Measurements from ENCODE around the gene CRYL1.
"Not testable (repeated sequence)": the region's sequence is repeated elsewhere in the genome, so short reads cannot be mapped to it uniquely, and the experiment has no call there.

CRYL1 gene

GRCh38 chr13:20448470-20448869 is 77.2 kb downstream of the CRYL1 start:
- no peak for DNase-seq (ENCODE audit: low read depth)

GRCh38 chr13:20446900-20447299 is 78.8 kb downstream of the CRYL1 start:
- no peak for DNase-seq (ENCODE audit: low read depth)

GRCh38 chr13:20446405-20446804 is 79.3 kb downstream of the CRYL1 start:
- DNase-seq (ENCODE audit: low read depth) = no peak

- DNase-seq (ENCODE audit: low read depth) = no peak
Measured at GRCh38 chr13:20442798-20443381, 82.8 kb downstream of the CRYL1 start.

- no peak for DNase-seq (ENCODE audit: low read depth)
Measured at GRCh38 chr13:20442375-20442774, 83.3 kb downstream of the CRYL1 start.

- DNase-seq (ENCODE audit: low read depth) = no peak
Measured at GRCh38 chr13:20441879-20442278, 83.8 kb downstream of the CRYL1 start.

- DNase-seq (ENCODE audit: low read depth) = no peak
Measured at GRCh38 chr13:20441056-20441455, 84.6 kb downstream of the CRYL1 start.

GRCh38 chr13:20439261-20439660 is 86.4 kb downstream of the CRYL1 start:
- DNase-seq (ENCODE audit: low read depth) = no peak

- no peak for DNase-seq (ENCODE audit: low read depth)
Measured at GRCh38 chr13:20438801-20439200, 86.9 kb downstream of the CRYL1 start.

GRCh38 chr13:20436505-20436904 is 89.2 kb downstream of the CRYL1 start:
- DNase-seq (ENCODE audit: low read depth) = no peak

- DNase-seq (ENCODE audit: low read depth) = no peak
Measured at GRCh38 chr13:20435616-20436368, 89.9 kb downstream of the CRYL1 start.

GRCh38 chr13:20434210-20434609 is 91.4 kb downstream of the CRYL1 start:
- DNase-seq (ENCODE audit: low read depth) = not testable (repeated sequence)

GRCh38 chr13:20431687-20432384 is 93.8 kb downstream of the CRYL1 start:
- DNase-seq (ENCODE audit: low read depth) = no peak

GRCh38 chr13:20431080-20431479 is 94.6 kb downstream of the CRYL1 start:
- DNase-seq (ENCODE audit: low read depth) = no peak

- DNase-seq (ENCODE audit: low read depth) = no peak
Measured at GRCh38 chr13:20430296-20430695, 95.4 kb downstream of the CRYL1 start.

- no peak for DNase-seq (ENCODE audit: low read depth)
Measured at GRCh38 chr13:20429682-20430081, 96.0 kb downstream of the CRYL1 start.

GRCh38 chr13:20428666-20429644 is 96.7 kb downstream of the CRYL1 start:
- no peak for DNase-seq (ENCODE audit: low read depth)

GRCh38 chr13:20426766-20427448 is 98.8 kb downstream of the CRYL1 start:
- DNase-seq (ENCODE audit: low read depth) = no peak

GRCh38 chr13:20425819-20426219 is 99.8 kb downstream of the CRYL1 start:
- no peak for DNase-seq (ENCODE audit: low read depth)

- DNase-seq (ENCODE audit: low read depth) = no peak
Measured at GRCh38 chr13:20424949-20425348, 100.7 kb downstream of the CRYL1 start.

- no peak for DNase-seq (ENCODE audit: low read depth)
Measured at GRCh38 chr13:20424559-20424852, 101.2 kb downstream of the CRYL1 start.

- DNase-seq (ENCODE audit: low read depth) = no peak
Measured at GRCh38 chr13:20422362-20422761, 103.3 kb downstream of the CRYL1 start.
